HCT116 (cell line): Measurements from ENCODE around the gene ALOX12B. TPM values are rescaled to one million over a fixed set of nuclear protein-coding genes. Genes with fewer than 3 reads are reported as not detected.
A peak's percentile ranks its signal among the peaks of the same experiment; 100 is the strongest.

Experiments
- ATAC-seq: fragments of 200-7000 bp; cut with Tn5 transposase; 2 replicates; pipeline ENCODE4 v1.9.1; 2020; ENCODE audit warnings: mild to moderate bottlenecking, moderate library complexity
- BruUV-seq: library from RNA; stranded (reverse); fragments of 400-500 nt; replicated peaks from 2 replicates; lab custom pipeline; 2021; lab: Mats Ljungman, UMichigan
- CTCF ChIA-PET: fragments of 300-600 bp; sonication (Branson Sonifier 250); formaldehyde crosslinking; loops from one replicate; lab custom pipeline; 2021; ENCODE audit warnings: antibody characterized with exemption; lab: Charles Lee
- POLR2A ChIA-PET: fragments of 300-600, 350-600 bp; sonication (Branson Sonifier 250); formaldehyde crosslinking; loops from one replicate; lab custom pipeline; 2021; ENCODE audit warnings: antibody characterized with exemption; lab: Charles Lee
- RAD21 ChIA-PET, 2 experiments: fragments of 300-600 bp; sonication (Branson Sonifier 250); formaldehyde crosslinking; loops; one replicate each; lab custom pipeline; 2023; ENCODE audit warnings: low total read pairs in 2 of 2; ENCODE audit not compliant: uncharacterized antibody in 2 of 2, unreplicated experiment in 2 of 2, low non-redundant PET in 1 of 2; lab: Charles Lee
- DNase-seq: peaks from one replicate; pipeline ENCODE4 v3.0.0-alpha.2; 2010; ENCODE audit warnings: low read depth, low spot score
- H2AFZ ChIP-seq: fragments of 200-600 bp; shearing (Covaris generic), sonication (generic); 2 replicates; pipeline ENCODE4 v1.6.1; 2017; ENCODE audit warnings: low read depth, mixed run types, mixed read lengths, antibody characterized with exemption, low read length; ENCODE audit not compliant: poor library complexity, severe bottlenecking
- H3K27ac ChIP-seq: 2 replicates; pipeline ENCODE4 v1.5.1; 2012; ENCODE audit warnings: low read depth, low read length
- H3K27me3 ChIP-seq: fragments of 200-600 bp; sonication (generic); 2 replicates; pipeline ENCODE4 v1.6.1; 2016; ENCODE audit warnings: mixed run types, low read length, mixed read lengths; ENCODE audit not compliant: insufficient read depth
- H3K36me3 ChIP-seq, 2 experiments: fragments of 200-500 bp in 1 of 2; fragments of 200-600 bp in 1 of 2; sonication (Bioruptor generic) in 1 of 2; sonication (generic) in 1 of 2; 2 replicates each; pipeline versions ENCODE4 v1.5.1 to v1.6.1; 2014 to 2016; ENCODE audit warnings: low read length in 2 of 2, inconsistent platforms in 1 of 2, mixed read lengths in 1 of 2, mixed run types in 1 of 2; ENCODE audit not compliant: insufficient read depth in 2 of 2, control insufficient read depth in 1 of 2
- H3K4me1 ChIP-seq, 2 experiments: fragments of 200-600 bp in 1 of 2; sonication (generic) in 1 of 2; 2 replicates each; pipeline versions ENCODE4 v1.5.1 to v1.6.1; 2012 to 2017; ENCODE audit warnings: low read length in 2 of 2, inconsistent platforms in 1 of 2, mild to moderate bottlenecking in 1 of 2, mixed read lengths in 1 of 2, mixed run types in 1 of 2, moderate library complexity in 1 of 2; ENCODE audit not compliant: insufficient read depth in 2 of 2, control insufficient read depth in 1 of 2
- H3K4me2 ChIP-seq: fragments of 200-600 bp; sonication (generic); 2 replicates; pipeline ENCODE4 v1.6.1; 2017; ENCODE audit warnings: mixed run types, low read length, mixed read lengths
- H3K4me3 ChIP-seq, 2 experiments: fragments of 200-600 bp in 1 of 2; sonication (generic) in 1 of 2; replicated peaks in 1 of 2; 2 replicates each; pipeline ENCODE4 v1.5.1; 2011 to 2016; ENCODE audit warnings: low read length in 2 of 2, control low read depth in 1 of 2, low read depth in 1 of 2, mild to moderate bottlenecking in 1 of 2, mixed read lengths in 1 of 2, mixed run types in 1 of 2
- H3K79me2 ChIP-seq: fragments of 200-600 bp; sonication (generic); 2 replicates; pipeline ENCODE4 v1.6.1; 2017; ENCODE audit warnings: mild to moderate bottlenecking, mixed run types, low read length, moderate library complexity, mixed read lengths; ENCODE audit not compliant: insufficient read depth
- H3K9ac ChIP-seq: fragments of 200-600 bp; sonication (generic); 2 replicates; pipeline ENCODE4 v1.6.1; 2016; ENCODE audit warnings: low read length, mixed read lengths
- H3K9me2 ChIP-seq: fragments of 200-600 bp; sonication (generic), shearing (Covaris generic); 2 replicates; pipeline ENCODE4 v1.6.1; 2017; ENCODE audit warnings: mixed run types, mild to moderate bottlenecking, moderate library complexity; ENCODE audit not compliant: insufficient read depth
- H3K9me3 ChIP-seq, 2 experiments: fragments of 200-500 bp in 1 of 2; fragments of 200-600 bp in 1 of 2; sonication (Bioruptor generic) in 1 of 2; sonication (generic) in 1 of 2; 2 replicates each; pipeline ENCODE4 v1.6.1; 2014 to 2017; ENCODE audit warnings: low read length in 2 of 2, mixed read lengths in 2 of 2, inconsistent platforms in 1 of 2, low read depth in 1 of 2, mild to moderate bottlenecking in 1 of 2, mixed run types in 1 of 2, moderate library complexity in 1 of 2; ENCODE audit not compliant: control insufficient read depth in 1 of 2, insufficient read depth in 1 of 2
- H4K20me1 ChIP-seq: fragments of 200-600 bp; sonication (generic), shearing (Covaris generic); 2 replicates; pipeline ENCODE4 v1.6.1; 2017; ENCODE audit warnings: mixed run types, mild to moderate bottlenecking, moderate library complexity; ENCODE audit not compliant: insufficient read depth
- CTCF ChIP-seq, 3 experiments: fragments of 200-600 bp in 1 of 3; sonication (generic) in 1 of 3; IDR thresholded peaks in 2 of 3; conservative IDR thresholded peaks in 1 of 3; 2 replicates each; pipeline ENCODE4 v1.5.1; 2012 to 2017; ENCODE audit warnings: low read depth in 2 of 3, low read length in 2 of 3, antibody characterized with exemption in 1 of 3, borderline replicate concordance in 1 of 3, control low read depth in 1 of 3, mild to moderate bottlenecking in 1 of 3, mixed read lengths in 1 of 3, mixed run types in 1 of 3, moderate library complexity in 1 of 3; ENCODE audit not compliant: insufficient read depth in 1 of 3
- FOSL1 ChIP-seq: IDR thresholded peaks from 2 replicates; pipeline ENCODE4 v1.6.1; 2012; ENCODE audit warnings: low read depth
- RAD21 ChIP-seq: IDR thresholded peaks from 2 replicates; pipeline ENCODE4 v1.6.1; 2012; ENCODE audit warnings: low read depth, mild to moderate bottlenecking
- TCF7L2 ChIP-seq: IDR thresholded peaks from 2 replicates; pipeline ENCODE4 v1.7.0; 2011; ENCODE audit warnings: borderline replicate concordance, inconsistent platforms; ENCODE audit not compliant: insufficient read depth, insufficient read length; ENCODE audit errors: extremely low read depth
- ZFX ChIP-seq: fragments of 450-650 bp; IDR thresholded peaks from 2 replicates; pipeline ENCODE4 v1.6.1; 2017
- intact Hi-C: fragments of 100-400 bp; cut with micrococcal nuclease; formaldehyde crosslinking; loops from 2 replicates; pipeline ENCODE4 v1.10.0; 2022
- total RNA-seq: library from RNA; stranded (reverse); gene quantifications from one replicate; pipeline ENCODE4 v1.2.1, GENCODE V29; 2021; ENCODE audit not compliant: unreplicated experiment

The ALOX12B gene
- total RNA-seq, 1 experiment from 2014 or later = 3.8 TPM

DNA sequence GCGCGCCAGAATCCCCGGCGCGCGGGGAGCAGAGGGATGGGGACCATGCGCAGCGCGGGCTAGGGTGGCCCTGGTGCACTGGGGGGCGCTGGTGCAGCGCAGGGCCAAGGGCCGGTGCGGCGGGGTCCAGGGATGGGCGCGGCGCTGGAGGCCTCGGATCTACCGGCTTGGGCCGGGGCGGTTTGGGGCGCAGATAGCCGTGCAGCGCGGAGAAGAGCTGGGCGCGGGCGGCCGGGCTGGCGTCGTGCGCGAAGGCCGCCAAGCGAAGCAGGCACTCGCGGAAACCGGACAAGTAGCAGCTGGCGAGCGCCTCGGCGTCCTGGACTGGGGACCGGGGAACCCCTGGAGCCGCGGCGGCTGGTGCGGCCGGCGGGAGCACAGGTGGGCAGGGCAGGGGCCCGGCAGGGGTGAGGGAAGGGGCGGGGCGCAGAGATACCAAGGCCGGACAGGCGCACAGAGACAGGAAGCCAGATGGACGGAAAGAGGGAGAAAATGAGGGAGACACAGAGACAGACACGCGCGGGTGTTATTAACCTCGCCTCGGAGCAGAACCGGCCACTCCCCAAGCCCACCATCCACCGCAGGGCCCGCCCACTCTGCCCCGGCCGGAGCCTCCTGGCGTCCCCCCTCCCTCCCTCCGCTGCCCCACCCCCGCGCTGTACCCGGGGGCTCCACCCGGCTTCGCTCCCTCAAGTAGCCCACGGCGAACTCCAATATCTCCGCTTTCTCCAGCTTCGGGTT is 34.3 kb upstream of the ALOX12B start:
- ChIA-PET RAD21 (interaction anchor here (0.6 to 1.2 kb wide), 2 partner anchors 49 to 93 kb away, joined by 3 read pairs; no protein-coding TSS in a partner anchor), POLR2A (interaction anchor here (0.6 to 2.5 kb wide), 5 partner anchors 11 to 182 kb away, joined by 3 to 13 read pairs (median 4); partner anchors contain the start of gene SLC25A35), CTCF (interaction anchor here (0.6 to 1.1 kb wide), 7 partner anchors 11 to 624 kb away, joined by 3 to 5 read pairs (median 3); no protein-coding TSS in a partner anchor)
- Histone ChIP-seq H3K4me1 (peaks cover 30 to 81% of the 10 kb centered on the region in 2 experiments), H3K4me3 (peak overlapping the region; percentile 52 to 61), H3K27ac (peak overlapping the region; percentile 57), H3K27me3 (no peaks in the 10 kb centered on the region), H3K36me3 (no peaks in the 10 kb centered on the region), H3K79me2 (no peaks in the 10 kb centered on the region), H3K4me2 (peak overlapping the region; percentile 92), H3K9ac (peak overlapping the region; percentile 51), H2AFZ (peak overlapping the region; percentile 66), H4K20me1 (peaks cover 3% of the 10 kb centered on the region; the same call in 1 of the 2 replicates), H3K9me3 (no peaks in the 10 kb centered on the region), H3K9me2 (no peaks in the 10 kb centered on the region)
- no TSS peak for BruUV-seq
- TF ChIP-seq TCF7L2 = peak; percentile 38
- TF ChIP-seq FOSL1 = no peak
- peak; percentile 59 to 70 (median 60); a peak in 5 of 6 replicates for TF ChIP-seq CTCF (IDR thresholded peaks at IDR 0.05 in 2 of 3, conservative IDR thresholded peaks at IDR 0.05 in 1 of 3; ENCODE audit: borderline replicate concordance in 1 of 3, insufficient read depth in 1 of 3, low read depth in 2 of 3, low read length in 2 of 3)
- TF ChIP-seq ZFX = peak; percentile 45; the same call in 1 of the 2 replicates
- peak; percentile 91 for TF ChIP-seq RAD21
- peak; percentile 51 for DNase-seq
- ATAC-seq = peak; percentile 43
- intact Hi-C loops = loop anchor here (2.0 to 10.0 kb wide), 3 partner anchors 17 to 263 kb away; partner anchors contain the start of gene RPL26
